ENCODE data around the gene ABCA4.

Gene ABCA4

GRCh38 chr1:94031591-94031990, 89.4 kb downstream of the ABCA4 start:
- TF ChIP-seq CTCF (IDR thresholded peaks at IDR 0.05), result no peak

DNA sequence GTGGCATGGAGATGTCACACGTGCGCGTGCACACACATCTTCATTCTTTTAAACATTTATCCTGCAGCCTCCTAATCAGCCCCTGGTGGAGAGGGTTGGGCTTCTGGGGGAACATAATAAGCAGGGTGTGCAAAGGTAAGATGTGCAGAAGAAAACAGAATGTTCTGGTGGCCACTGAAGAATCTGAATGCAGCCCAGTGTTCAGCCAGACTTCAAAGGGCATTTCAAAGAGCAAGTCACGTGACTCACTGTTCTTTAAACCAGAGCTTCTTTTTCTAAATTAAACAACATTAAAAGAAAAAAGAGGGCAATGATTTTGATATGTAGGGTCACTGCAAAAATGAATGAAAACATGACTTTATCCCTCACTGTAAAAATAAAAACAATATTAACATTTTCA, 89.8 kb downstream of the ABCA4 start:
- no peak for TF ChIP-seq CTCF (IDR thresholded peaks at IDR 0.05)

GRCh38 chr1:94029130-94029993, 91.6 kb downstream of the ABCA4 start:
- TF ChIP-seq CTCF (IDR thresholded peaks at IDR 0.05), result no peak

GRCh38 chr1:94027721-94028515, 93.0 kb downstream of the ABCA4 start:
- TF ChIP-seq CTCF (IDR thresholded peaks at IDR 0.05), result no peak

DNA sequence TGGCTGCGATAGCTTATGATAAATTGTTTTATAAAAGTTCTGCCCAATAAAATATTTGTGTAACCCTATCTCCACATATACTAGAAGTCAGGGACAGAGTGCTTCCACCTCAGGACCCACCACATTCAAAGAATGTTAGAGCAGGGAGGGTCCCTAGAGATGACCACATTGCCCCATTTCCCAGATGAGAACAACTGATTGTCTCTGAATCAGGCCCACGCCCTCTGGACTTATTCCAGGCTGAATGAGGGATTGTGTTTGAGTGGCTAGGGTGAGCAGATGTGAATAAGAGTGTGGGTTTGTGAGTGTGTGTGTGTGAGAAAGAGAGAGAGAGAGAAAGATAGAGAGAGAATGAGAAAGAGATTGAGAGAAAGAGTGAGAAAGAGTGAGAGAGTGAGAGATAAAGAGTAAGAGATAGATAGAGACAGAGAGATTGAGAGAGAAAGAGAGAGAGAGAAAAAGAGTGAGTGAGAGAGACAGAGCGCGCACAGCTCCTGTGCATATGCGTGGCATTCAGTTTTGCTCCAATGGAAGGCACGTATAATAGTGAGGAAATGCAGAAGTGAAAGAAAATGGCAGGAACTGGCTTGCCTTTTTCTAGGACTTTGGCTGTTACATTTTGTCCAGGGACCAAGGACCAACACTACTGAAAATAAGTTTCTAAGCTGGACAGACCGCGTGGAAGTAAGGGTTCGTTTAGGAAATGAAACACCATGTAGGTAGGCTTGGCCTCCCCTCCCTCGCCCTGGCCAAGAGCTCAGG, 94.1 kb downstream of the ABCA4 start:
- no peak for TF ChIP-seq CTCF (IDR thresholded peaks at IDR 0.05)

- TF ChIP-seq CTCF (IDR thresholded peaks at IDR 0.05), result peak; percentile 81
Observed at GRCh38 chr1:94025383-94026340, 95.3 kb downstream of the ABCA4 start.
